Loucy (cell line): Measurements from ENCODE around the gene TXNRD1.

Source experiments
- EZH2phosphoT487 ChIP-seq: fragments of 200-600 bp; IDR thresholded peaks from 2 replicates; pipeline ENCODE4 v1.6.1; 2018; ENCODE audit warnings: antibody characterized with exemption, mild to moderate bottlenecking, moderate library complexity, borderline replicate concordance
- TF ChIP-seq, protein P1 (sequence below): fragments of 200-600 bp; sonication (generic); conservative IDR thresholded peaks from 2 replicates; pipeline ENCODE4 v1.5.1; 2014; ENCODE audit warnings: mild to moderate bottlenecking, antibody characterized with exemption, low read length

DNA sequence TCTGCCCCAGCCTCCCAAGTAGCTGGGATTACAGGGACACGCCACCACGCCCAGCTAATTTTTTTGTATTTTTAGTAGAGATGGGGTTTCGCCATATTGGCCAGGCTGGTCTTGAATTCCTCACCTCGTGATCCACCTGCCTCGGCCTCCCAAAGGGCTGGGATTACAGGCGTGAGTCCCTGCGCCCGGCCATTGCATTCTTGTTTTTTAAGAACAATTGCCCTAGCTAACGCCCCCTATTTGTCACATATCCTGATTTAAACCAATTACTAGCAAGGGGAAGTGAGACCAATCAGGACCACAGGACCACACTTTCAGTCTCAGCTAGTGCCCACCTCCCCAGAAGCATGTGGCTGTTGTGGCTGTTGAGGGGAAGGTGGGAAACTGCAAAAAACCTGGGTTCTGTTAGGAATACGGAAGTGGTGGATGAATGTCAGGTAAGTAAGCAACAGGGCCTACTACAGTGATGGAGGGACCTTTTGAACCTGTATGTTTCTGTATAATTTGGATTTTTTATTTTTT is 39.8 kb upstream of the TXNRD1 start:
- TF ChIP-seq, protein P1, sequence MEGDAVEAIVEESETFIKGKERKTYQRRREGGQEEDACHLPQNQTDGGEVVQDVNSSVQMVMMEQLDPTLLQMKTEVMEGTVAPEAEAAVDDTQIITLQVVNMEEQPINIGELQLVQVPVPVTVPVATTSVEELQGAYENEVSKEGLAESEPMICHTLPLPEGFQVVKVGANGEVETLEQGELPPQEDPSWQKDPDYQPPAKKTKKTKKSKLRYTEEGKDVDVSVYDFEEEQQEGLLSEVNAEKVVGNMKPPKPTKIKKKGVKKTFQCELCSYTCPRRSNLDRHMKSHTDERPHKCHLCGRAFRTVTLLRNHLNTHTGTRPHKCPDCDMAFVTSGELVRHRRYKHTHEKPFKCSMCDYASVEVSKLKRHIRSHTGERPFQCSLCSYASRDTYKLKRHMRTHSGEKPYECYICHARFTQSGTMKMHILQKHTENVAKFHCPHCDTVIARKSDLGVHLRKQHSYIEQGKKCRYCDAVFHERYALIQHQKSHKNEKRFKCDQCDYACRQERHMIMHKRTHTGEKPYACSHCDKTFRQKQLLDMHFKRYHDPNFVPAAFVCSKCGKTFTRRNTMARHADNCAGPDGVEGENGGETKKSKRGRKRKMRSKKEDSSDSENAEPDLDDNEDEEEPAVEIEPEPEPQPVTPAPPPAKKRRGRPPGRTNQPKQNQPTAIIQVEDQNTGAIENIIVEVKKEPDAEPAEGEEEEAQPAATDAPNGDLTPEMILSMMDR = no peak
- TF ChIP-seq EZH2phosphoT487 = no peak
